Left ventricle myocardium inferior (tissue), 1 donor: Measurements from ENCODE around the gene ACSBG1. TPM values are rescaled to one million over a fixed set of nuclear protein-coding genes. Genes with fewer than 3 reads are reported as not detected.

Experiments
- DNase-seq: peaks from one replicate; pipeline ENCODE4 v3.0.0-alpha.2; 2020
- H3K27ac ChIP-seq: fragments of 200-600 bp; replicated peaks from 2 replicates; pipeline ENCODE4 v1.8.0; 2021
- H3K27me3 ChIP-seq: fragments of 200-600 bp; 2 replicates; pipeline ENCODE4 v1.8.0; 2021; ENCODE audit warnings: low read depth
- H3K36me3 ChIP-seq: fragments of 200-600 bp; 2 replicates; pipeline ENCODE4 v1.8.0; 2021
- H3K4me1 ChIP-seq: fragments of 200-600 bp; 2 replicates; pipeline ENCODE4 v1.8.0; 2021
- H3K4me3 ChIP-seq: fragments of 200-600 bp; 2 replicates; pipeline ENCODE4 v1.8.0; 2021; ENCODE audit warnings: mild to moderate bottlenecking, moderate library complexity
- H3K9me3 ChIP-seq: fragments of 200-600 bp; replicated peaks from 2 replicates; pipeline ENCODE4 v1.8.0; 2021
- CTCF ChIP-seq: fragments of 200-600 bp; IDR thresholded peaks from 2 replicates; pipeline ENCODE4 v1.8.0; 2021; ENCODE audit warnings: antibody characterized with exemption, mild to moderate bottlenecking, borderline replicate concordance
- intact Hi-C: fragments of 100-400 bp; cut with micrococcal nuclease; formaldehyde crosslinking; loops from one replicate; pipeline ENCODE4 v1.11.0; 2022
- long read RNA-seq: library from polyadenylated mRNA; unstranded; transcript quantifications from one replicate; pipeline ENCODE4 v2.0.0, GENCODE V29; 2021
- total RNA-seq: library from RNA; stranded (reverse); fragmentation: NEBNext Ultra II Directional; extraction: Animal tissue kit (Norgen Biotek cat#: 25700); gene quantifications from one replicate; pipeline ENCODE4 v1.2.1, GENCODE V29; 2021
- donor health status: DM: no; HTN: yes; CAD: no; lungs with severe emphysema.

ACSBG1 gene
- 0.25 TPM for total RNA-seq
- long read RNA-seq: 0 reads

GRCh38 chr15:78234515-78235040 is at the start of gene ACSBG1:
TSS of gene ACSBG1 (minus strand) at chr15:78234565. CDS start at chr15:78234501, 64 bp downstream.
- intact Hi-C loops: no loop called here
- Histone ChIP-seq H3K27me3 (peaks cover 10% of the 10 kb centered on the region), H3K36me3 (no peaks in the 10 kb centered on the region), H3K9me3 (no peaks in the 10 kb centered on the region), H3K4me1 (no peaks in the 10 kb centered on the region), H3K4me3 (no peak within 1 kb of the TSS), H3K27ac (no peak within 1 kb of the TSS)
- no peak for TF ChIP-seq CTCF
- no peak for DNase-seq

GRCh38 chr15:78282324-78282723 is 48.0 kb upstream of the ACSBG1 start:
- no peaks in the 10 kb centered on the region for H3K9me3 ChIP-seq
- H3K27me3 ChIP-seq: no peaks in the 10 kb centered on the region
- no peak overlapping the region for H3K27ac ChIP-seq
- H3K4me3 ChIP-seq: no peak overlapping the region
- H3K4me1 ChIP-seq: no peaks in the 10 kb centered on the region
- no peak for DNase-seq
- intact Hi-C loops: no loop called here
- peaks cover 96% of the 10 kb centered on the region for H3K36me3 ChIP-seq
- no peak for TF ChIP-seq CTCF

GRCh38 chr15:78280319-78281072 is 46.1 kb upstream of the ACSBG1 start:
- Histone ChIP-seq H3K27me3 (no peaks in the 10 kb centered on the region), H3K9me3 (no peaks in the 10 kb centered on the region), H3K27ac (no peak overlapping the region), H3K4me1 (no peaks in the 10 kb centered on the region), H3K4me3 (no peak overlapping the region), H3K36me3 (peaks cover 87% of the 10 kb centered on the region)
- intact Hi-C loops: no loop called here
- no peak for TF ChIP-seq CTCF
- DNase-seq: no peak

- no peak overlapping the region for H3K27ac ChIP-seq
- peaks cover 73% of the 10 kb centered on the region for H3K36me3 ChIP-seq
- peaks cover 3% of the 10 kb centered on the region for H3K4me1 ChIP-seq
- no peaks in the 10 kb centered on the region for H3K9me3 ChIP-seq
- no peak overlapping the region for H3K4me3 ChIP-seq
- no peak for TF ChIP-seq CTCF
- H3K27me3 ChIP-seq: no peaks in the 10 kb centered on the region
- intact Hi-C loops: no loop called here
- no peak for DNase-seq
Observed at GRCh38 chr15:78276064-78276943, 41.9 kb upstream of the ACSBG1 start.

GRCh38 chr15:78274994-78275393 is 40.6 kb upstream of the ACSBG1 start:
- TF ChIP-seq CTCF: no peak
- Histone ChIP-seq H3K27ac (no peak overlapping the region), H3K27me3 (no peaks in the 10 kb centered on the region), H3K9me3 (no peaks in the 10 kb centered on the region), H3K4me1 (peaks cover 3% of the 10 kb centered on the region), H3K4me3 (no peak overlapping the region), H3K36me3 (peaks cover 65% of the 10 kb centered on the region)
- no peak for DNase-seq
- intact Hi-C loops: no loop called here
